ENCODE results near the gene AFAP1L2. TPM values are rescaled to one million over a fixed set of nuclear protein-coding genes. Genes with fewer than 3 reads are reported as not detected.

Gene AFAP1L2
- total RNA-seq, 6 experiments from 2014 or later: 0.07 to 0.09 TPM; not detected in 4

DNA sequence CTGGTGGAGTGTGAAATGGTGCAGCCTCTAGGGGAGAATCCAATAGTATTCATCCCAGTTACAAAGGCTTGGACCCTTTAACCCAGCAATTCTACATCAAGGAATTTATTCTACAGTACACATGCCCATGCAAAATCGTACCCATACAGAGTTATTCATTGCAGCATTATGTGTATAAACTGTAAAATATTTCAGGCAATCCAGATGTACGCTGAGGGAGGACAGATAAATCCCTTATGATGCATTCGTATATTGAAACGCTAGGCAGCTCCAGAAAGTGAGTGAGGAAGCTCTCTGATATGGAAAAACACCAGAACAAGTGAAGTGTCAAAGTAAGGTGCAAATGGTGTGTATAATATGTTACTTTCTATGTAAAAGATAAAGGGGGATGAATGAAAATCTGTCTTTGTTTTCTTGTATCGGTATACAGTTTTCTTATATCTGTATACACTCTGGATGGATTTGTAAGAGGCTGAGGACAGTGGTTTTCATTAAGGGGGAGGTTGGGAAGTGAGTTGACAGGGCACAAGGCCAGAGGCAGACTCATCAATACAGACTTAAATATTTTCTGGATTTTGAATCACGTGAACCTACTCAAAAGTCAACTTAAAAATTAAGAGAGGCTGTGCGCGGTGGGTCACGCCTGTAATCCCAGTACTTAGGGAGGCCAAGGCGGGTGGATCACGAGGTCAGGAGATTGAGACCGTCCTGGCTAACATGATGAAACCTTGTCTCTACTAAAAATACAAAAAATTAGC, 148.1 kb downstream of the AFAP1L2 start:
- H3K9me3 Mint-ChIP-seq: peaks cover 8% of the 10 kb centered on the region
- H3K4me1 Mint-ChIP-seq (ENCODE audit: low read depth): peaks cover 50% of the 10 kb centered on the region
- H3K4me3 Mint-ChIP-seq: no peak overlapping the region
- H3K27ac Mint-ChIP-seq: no peak overlapping the region
- H3K27me3 Mint-ChIP-seq (ENCODE audit: insufficient read depth): peaks cover 3% of the 10 kb centered on the region
- no peak for TF ChIP-seq CTCF (IDR thresholded peaks at IDR 0.05)
- no peaks in the 10 kb centered on the region for H3K36me3 Mint-ChIP-seq (ENCODE audit: low read depth)
- no peak for DNase-seq

DNA sequence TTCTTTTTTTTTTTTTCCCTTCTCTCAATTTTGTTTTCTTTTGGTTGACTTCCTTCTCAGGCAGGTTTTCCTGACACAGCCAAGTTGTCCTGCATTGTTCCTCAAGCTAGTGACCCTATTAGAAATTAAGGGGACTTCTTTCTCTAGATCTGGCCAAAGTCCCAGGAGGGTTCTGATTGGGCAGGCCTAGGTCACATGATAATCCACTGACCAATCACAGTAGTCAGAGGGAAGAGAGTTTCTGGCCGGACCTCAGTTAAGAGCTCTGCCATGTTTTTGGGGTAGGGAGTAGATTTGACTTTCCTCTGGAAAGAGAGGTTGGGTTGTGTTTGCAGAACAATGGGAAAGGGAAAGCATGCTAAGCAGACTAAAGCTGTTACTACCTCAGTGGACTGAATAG, 149.1 kb downstream of the AFAP1L2 start:
- no peak overlapping the region for H3K27ac Mint-ChIP-seq
- no peak for DNase-seq
- H3K9me3 Mint-ChIP-seq: peaks cover 8% of the 10 kb centered on the region

DNA sequence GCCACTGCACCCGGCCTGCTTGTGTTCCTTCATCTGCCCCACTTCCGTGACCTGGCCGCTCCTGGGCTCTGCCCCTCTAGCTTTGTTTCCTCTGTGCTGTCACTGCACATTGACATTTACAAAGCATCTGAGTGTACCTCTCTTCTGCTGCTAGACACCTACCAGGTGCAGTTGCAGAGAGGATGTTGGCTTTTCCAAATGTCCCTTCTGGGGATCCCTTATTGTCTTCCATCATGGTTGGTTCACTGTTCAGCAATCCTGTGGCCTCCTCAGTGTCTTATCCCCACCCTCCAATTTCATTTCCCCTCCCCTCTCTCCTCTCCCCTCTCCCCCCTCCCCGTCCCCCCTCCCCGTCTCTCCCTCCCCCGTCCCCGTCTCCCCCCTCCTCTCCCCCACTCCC, 151.4 kb downstream of the AFAP1L2 start:
- Mint-ChIP-seq H3K27me3 (ENCODE audit: insufficient read depth) (peaks cover 6% of the 10 kb centered on the region), H3K36me3 (ENCODE audit: low read depth) (no peaks in the 10 kb centered on the region), H3K4me1 (ENCODE audit: low read depth) (peaks cover 20% of the 10 kb centered on the region), H3K9me3 (peaks cover 8% of the 10 kb centered on the region), H3K27ac (no peak overlapping the region), H3K4me3 (no peak overlapping the region)
- DNase-seq: no peak
- TF ChIP-seq CTCF (IDR thresholded peaks at IDR 0.05): no peak

More for the DNA sequence above, 149.1 kb downstream of the AFAP1L2 start:
- no peak overlapping the region for H3K4me3 Mint-ChIP-seq
- peaks cover 3% of the 10 kb centered on the region for H3K27me3 Mint-ChIP-seq (ENCODE audit: insufficient read depth)
- peaks cover 40% of the 10 kb centered on the region for H3K4me1 Mint-ChIP-seq (ENCODE audit: low read depth)
- H3K36me3 Mint-ChIP-seq (ENCODE audit: low read depth): no peaks in the 10 kb centered on the region
- TF ChIP-seq CTCF (IDR thresholded peaks at IDR 0.05): no peak

- Mint-ChIP-seq H3K4me3 (no peak overlapping the region), H3K9me3 (peaks cover 8% of the 10 kb centered on the region), H3K27me3 (ENCODE audit: insufficient read depth) (peaks cover 6% of the 10 kb centered on the region), H3K36me3 (ENCODE audit: low read depth) (no peaks in the 10 kb centered on the region), H3K27ac (no peak overlapping the region), H3K4me1 (ENCODE audit: low read depth) (peaks cover 12% of the 10 kb centered on the region)
- TF ChIP-seq CTCF (IDR thresholded peaks at IDR 0.05): no peak
- DNase-seq: no peak
These were observed 152.2 kb downstream of the AFAP1L2 start for GRCh38 chr10:114252092-114252491.

- Mint-ChIP-seq H3K27me3 (ENCODE audit: insufficient read depth) (peaks cover 14% of the 10 kb centered on the region), H3K9me3 (peaks cover 8% of the 10 kb centered on the region), H3K4me1 (ENCODE audit: low read depth) (peaks cover 2% of the 10 kb centered on the region; the same call in 1 of the 2 replicates), H3K4me3 (no peak overlapping the region), H3K27ac (no peak overlapping the region), H3K36me3 (ENCODE audit: low read depth) (no peaks in the 10 kb centered on the region)
- DNase-seq: no peak
- TF ChIP-seq CTCF (IDR thresholded peaks at IDR 0.05): no peak
These were observed 153.6 kb downstream of the AFAP1L2 start for GRCh38 chr10:114250716-114251115.

Data from HFFc6 (cell line).